ENCODE measurements around the gene STYXL2.

GRCh38 chr1:167084757-167085156 lies 9.1 kb upstream of the STYXL2 start:
- TF ChIP-seq CTCF (tag by site-specific recombination; IDR thresholded peaks at IDR 0.05) (no peak), ZNF596 (tag by site-specific recombination; IDR thresholded peaks at IDR 0.05) (no peak), PBX3 (CRISPR knock-in tag; IDR thresholded peaks at IDR 0.05) (no peak), ZNF18 (tag by site-specific recombination; IDR thresholded peaks at IDR 0.05) (no peak), KLF17 (tag by site-specific recombination; IDR thresholded peaks at IDR 0.05) (no peak), BCL11A (tag by site-specific recombination; IDR thresholded peaks at IDR 0.05; ENCODE audit: low read depth) (no peak), ZNF114 (tag by site-specific recombination; IDR thresholded peaks at IDR 0.05) (no peak), ZNF76 (tag by site-specific recombination; IDR thresholded peaks at IDR 0.05; ENCODE audit: borderline replicate concordance, low read depth) (no peak), ZNF214 (tag by site-specific recombination; IDR thresholded peaks at IDR 0.05; ENCODE audit: borderline replicate concordance) (no peak), ZNF138 (tag by site-specific recombination; IDR thresholded peaks at IDR 0.05; ENCODE audit: borderline replicate concordance) (no peak), ZNF221 (tag by site-specific recombination; IDR thresholded peaks at IDR 0.05; ENCODE audit: borderline replicate concordance) (no peak), PATZ1 (tag by site-specific recombination; IDR thresholded peaks at IDR 0.05) (no peak), IKZF3 (tag by site-specific recombination; IDR thresholded peaks at IDR 0.05) (no peak)
- TF ChIP-seq, protein P1, sequence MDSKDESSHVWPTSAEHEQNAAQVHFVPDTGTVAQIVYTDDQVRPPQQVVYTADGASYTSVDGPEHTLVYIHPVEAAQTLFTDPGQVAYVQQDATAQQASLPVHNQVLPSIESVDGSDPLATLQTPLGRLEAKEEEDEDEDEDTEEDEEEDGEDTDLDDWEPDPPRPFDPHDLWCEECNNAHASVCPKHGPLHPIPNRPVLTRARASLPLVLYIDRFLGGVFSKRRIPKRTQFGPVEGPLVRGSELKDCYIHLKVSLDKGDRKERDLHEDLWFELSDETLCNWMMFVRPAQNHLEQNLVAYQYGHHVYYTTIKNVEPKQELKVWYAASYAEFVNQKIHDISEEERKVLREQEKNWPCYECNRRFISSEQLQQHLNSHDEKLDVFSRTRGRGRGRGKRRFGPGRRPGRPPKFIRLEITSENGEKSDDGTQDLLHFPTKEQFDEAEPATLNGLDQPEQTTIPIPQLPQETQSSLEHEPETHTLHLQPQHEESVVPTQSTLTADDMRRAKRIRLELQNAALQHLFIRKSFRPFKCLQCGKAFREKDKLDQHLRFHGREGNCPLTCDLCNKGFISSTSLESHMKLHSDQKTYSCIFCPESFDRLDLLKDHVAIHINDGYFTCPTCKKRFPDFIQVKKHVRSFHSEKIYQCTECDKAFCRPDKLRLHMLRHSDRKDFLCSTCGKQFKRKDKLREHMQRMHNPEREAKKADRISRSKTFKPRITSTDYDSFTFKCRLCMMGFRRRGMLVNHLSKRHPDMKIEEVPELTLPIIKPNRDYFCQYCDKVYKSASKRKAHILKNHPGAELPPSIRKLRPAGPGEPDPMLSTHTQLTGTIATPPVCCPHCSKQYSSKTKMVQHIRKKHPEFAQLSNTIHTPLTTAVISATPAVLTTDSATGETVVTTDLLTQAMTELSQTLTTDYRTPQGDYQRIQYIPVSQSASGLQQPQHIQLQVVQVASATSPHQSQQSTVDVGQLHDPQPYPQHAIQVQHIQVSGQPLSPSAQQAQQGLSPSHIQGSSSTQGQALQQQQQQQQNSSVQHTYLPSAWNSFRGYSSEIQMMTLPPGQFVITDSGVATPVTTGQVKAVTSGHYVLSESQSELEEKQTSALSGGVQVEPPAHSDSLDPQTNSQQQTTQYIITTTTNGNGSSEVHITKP (tag by site-specific recombination; IDR thresholded peaks at IDR 0.05): no peak
